ENCODE results near the gene DPY19L3.

- TF ChIP-seq, protein P1, sequence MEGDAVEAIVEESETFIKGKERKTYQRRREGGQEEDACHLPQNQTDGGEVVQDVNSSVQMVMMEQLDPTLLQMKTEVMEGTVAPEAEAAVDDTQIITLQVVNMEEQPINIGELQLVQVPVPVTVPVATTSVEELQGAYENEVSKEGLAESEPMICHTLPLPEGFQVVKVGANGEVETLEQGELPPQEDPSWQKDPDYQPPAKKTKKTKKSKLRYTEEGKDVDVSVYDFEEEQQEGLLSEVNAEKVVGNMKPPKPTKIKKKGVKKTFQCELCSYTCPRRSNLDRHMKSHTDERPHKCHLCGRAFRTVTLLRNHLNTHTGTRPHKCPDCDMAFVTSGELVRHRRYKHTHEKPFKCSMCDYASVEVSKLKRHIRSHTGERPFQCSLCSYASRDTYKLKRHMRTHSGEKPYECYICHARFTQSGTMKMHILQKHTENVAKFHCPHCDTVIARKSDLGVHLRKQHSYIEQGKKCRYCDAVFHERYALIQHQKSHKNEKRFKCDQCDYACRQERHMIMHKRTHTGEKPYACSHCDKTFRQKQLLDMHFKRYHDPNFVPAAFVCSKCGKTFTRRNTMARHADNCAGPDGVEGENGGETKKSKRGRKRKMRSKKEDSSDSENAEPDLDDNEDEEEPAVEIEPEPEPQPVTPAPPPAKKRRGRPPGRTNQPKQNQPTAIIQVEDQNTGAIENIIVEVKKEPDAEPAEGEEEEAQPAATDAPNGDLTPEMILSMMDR (IDR thresholded peaks at IDR 0.05), result no peak
- no peak for TF ChIP-seq POLR2A (IDR thresholded peaks at IDR 0.05)
These were observed 1.7 kb downstream of the DPY19L3 start for GRCh38 chr19:32407004-32407992.

Measured in thyroid gland (tissue), 4 donors.